GM12891 (cell line): ENCODE results near the gene LIPC.

Experiments
- PAX5 ChIP-seq: IDR thresholded peaks from 2 replicates; pipeline ENCODE4 v1.6.1; 2011; ENCODE audit warnings: low read length, moderate library complexity, mild to moderate bottlenecking; ENCODE audit not compliant: insufficient read depth, severe bottlenecking
- POLR2A ChIP-seq: IDR thresholded peaks from 2 replicates; pipeline ENCODE4 v1.6.1; 2011; ENCODE audit warnings: low read depth, low read length, control low read depth
- POLR2AphosphoS5 ChIP-seq: IDR thresholded peaks from 2 replicates; pipeline ENCODE4 v1.6.1; 2011; ENCODE audit warnings: low read depth, low read length, control low read depth
- POU2F2 ChIP-seq: IDR thresholded peaks from 2 replicates; pipeline ENCODE4 v1.6.1; 2011; ENCODE audit warnings: low read depth, mild to moderate bottlenecking, control low read depth, low read length, moderate library complexity
- SPI1 ChIP-seq: IDR thresholded peaks from 2 replicates; pipeline ENCODE4 v1.6.1; 2011; ENCODE audit warnings: low read depth, low read length, control low read depth
- TAF1 ChIP-seq: IDR thresholded peaks from 2 replicates; pipeline ENCODE4 v1.6.1; 2011; ENCODE audit warnings: low read depth, low read length, control low read depth

- TF ChIP-seq POLR2AphosphoS5 (no peak), POLR2A (no peak), TAF1 (no peak), SPI1 (no peak), PAX5 (no peak), POU2F2 (no peak)
These were observed 112.0 kb downstream of the LIPC start for GRCh38 chr15:58543664-58544335.
